Measurements from ENCODE around the gene ASPA. TPM values are rescaled to one million over a fixed set of nuclear protein-coding genes. Genes with fewer than 3 reads are reported as not detected.

Gene ASPA
- total RNA-seq, 6 experiments from 2014 or later, result not detected

DNA sequence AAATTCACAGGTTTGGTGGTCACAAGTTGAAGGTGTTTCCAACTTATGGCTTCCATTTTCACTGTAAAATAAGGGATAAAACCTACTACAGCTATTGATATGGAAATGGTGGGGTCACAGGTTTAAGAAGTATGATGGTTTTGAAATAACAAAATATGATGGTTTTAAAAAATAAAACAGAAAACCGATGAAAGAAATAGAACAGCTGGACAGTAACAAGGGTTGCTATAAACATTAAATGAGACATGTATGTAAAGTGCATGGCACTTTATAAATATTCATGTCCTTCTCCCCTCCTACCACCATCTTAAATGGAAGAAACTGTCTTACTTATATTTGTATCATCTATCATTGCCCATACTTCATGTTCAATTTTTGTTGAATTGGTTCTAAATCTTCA lies 31.3 kb downstream of the ASPA start:
- Mint-ChIP-seq H3K4me3 (no peak overlapping the region), H3K27me3 (ENCODE audit: insufficient read depth) (peaks cover 12% of the 10 kb centered on the region), H3K36me3 (ENCODE audit: low read depth) (no peaks in the 10 kb centered on the region), H3K9me3 (no peaks in the 10 kb centered on the region; the same call in 1 of the 2 replicates), H3K4me1 (ENCODE audit: low read depth) (peaks cover under 1% of the 10 kb centered on the region; the same call in 1 of the 2 replicates), H3K27ac (no peak overlapping the region)
- TF ChIP-seq, protein P1, sequence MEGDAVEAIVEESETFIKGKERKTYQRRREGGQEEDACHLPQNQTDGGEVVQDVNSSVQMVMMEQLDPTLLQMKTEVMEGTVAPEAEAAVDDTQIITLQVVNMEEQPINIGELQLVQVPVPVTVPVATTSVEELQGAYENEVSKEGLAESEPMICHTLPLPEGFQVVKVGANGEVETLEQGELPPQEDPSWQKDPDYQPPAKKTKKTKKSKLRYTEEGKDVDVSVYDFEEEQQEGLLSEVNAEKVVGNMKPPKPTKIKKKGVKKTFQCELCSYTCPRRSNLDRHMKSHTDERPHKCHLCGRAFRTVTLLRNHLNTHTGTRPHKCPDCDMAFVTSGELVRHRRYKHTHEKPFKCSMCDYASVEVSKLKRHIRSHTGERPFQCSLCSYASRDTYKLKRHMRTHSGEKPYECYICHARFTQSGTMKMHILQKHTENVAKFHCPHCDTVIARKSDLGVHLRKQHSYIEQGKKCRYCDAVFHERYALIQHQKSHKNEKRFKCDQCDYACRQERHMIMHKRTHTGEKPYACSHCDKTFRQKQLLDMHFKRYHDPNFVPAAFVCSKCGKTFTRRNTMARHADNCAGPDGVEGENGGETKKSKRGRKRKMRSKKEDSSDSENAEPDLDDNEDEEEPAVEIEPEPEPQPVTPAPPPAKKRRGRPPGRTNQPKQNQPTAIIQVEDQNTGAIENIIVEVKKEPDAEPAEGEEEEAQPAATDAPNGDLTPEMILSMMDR (IDR thresholded peaks at IDR 0.05), result no peak
- DNase-seq, result no peak

DNA sequence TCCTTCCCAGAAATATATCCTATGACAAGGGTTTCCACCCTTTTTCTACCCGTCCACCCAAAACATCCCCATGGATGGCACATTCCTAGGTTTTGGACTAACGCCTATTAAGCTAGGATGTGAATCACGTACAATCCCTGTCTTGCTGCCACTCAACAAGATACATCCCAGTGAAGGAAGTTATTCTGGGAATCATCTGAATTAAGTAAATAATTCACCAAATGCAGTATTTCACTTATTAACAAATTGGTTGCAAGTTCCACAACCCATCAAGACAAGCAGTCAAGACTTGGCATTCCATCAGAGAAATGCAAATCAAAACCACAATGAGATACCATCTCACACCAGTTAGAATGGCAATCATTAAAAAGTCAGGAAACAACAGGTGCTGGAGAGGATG lies 32.1 kb downstream of the ASPA start:
- DNase-seq, result no peak
- Mint-ChIP-seq H3K36me3 (ENCODE audit: low read depth) (no peaks in the 10 kb centered on the region), H3K27ac (no peak overlapping the region), H3K27me3 (ENCODE audit: insufficient read depth) (peaks cover 12% of the 10 kb centered on the region), H3K9me3 (no peaks in the 10 kb centered on the region; the same call in 1 of the 2 replicates), H3K4me1 (ENCODE audit: low read depth) (peaks cover 9% of the 10 kb centered on the region), H3K4me3 (no peak overlapping the region)
- TF ChIP-seq, protein P1 (IDR thresholded peaks at IDR 0.05), result no peak

DNA sequence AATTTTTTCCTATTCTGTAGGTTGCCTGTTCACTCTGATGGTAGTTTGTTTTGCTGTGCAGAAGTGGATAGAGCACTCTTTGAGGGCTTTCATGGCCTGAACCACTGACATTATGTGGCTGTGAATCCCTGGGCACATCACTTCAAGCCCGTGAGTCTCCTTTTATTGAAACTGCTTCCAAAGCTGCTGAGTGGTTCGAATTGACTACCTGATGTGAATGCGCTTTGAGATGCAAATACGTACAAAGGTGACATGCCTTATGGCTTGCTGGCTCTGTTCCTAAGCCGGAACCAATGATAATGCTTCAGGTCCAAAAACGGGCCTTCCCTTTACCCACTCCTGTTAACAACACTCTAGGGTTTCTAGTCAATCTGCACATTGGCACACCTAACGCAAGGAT lies 34.3 kb downstream of the ASPA start:
- no peak for DNase-seq
- TF ChIP-seq, protein P1 (IDR thresholded peaks at IDR 0.05), result no peak
- H3K27me3 Mint-ChIP-seq (ENCODE audit: insufficient read depth), result peaks cover 14% of the 10 kb centered on the region
- H3K9me3 Mint-ChIP-seq, result no peaks in the 10 kb centered on the region; the same call in 1 of the 2 replicates
- H3K4me3 Mint-ChIP-seq, result no peak overlapping the region
- peaks cover 13% of the 10 kb centered on the region for H3K4me1 Mint-ChIP-seq (ENCODE audit: low read depth)
- no peak overlapping the region for H3K27ac Mint-ChIP-seq
- no peaks in the 10 kb centered on the region for H3K36me3 Mint-ChIP-seq (ENCODE audit: low read depth)

DNA sequence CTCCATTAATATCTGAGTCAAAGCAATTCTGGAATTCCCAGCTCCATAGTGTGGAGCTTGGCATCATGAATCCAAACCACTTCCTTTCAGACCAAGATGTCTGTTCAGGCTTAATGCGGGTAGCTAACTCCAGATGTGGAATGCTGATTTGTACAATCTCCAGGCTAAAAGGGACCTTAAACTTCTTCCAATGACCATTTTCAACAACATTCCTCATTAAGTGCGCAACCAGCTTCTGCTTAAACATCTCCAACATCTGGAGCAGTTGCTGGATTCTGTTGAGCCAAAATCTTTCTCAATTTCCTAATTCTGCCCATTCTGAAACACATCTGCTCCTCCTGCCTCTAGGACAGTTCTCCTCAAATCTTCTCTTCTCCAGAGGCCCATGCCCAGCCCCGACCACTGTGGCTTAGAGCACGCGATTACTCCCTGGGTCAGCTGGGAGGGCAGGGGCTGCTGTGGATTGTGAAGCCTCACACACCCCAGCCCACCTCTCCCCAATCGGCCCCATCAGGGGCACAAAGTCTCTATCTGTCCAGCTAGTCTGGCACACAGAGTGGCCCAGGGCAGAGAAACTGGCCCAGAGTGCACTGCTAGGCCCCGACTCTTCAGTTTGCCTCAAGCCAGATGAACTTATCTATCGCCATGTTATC lies 36.2 kb downstream of the ASPA start:
- Mint-ChIP-seq H3K4me1 (ENCODE audit: low read depth) (peaks cover 13% of the 10 kb centered on the region), H3K27ac (no peak overlapping the region), H3K27me3 (ENCODE audit: insufficient read depth) (peaks cover 11% of the 10 kb centered on the region), H3K9me3 (no peaks in the 10 kb centered on the region; the same call in 1 of the 2 replicates), H3K36me3 (ENCODE audit: low read depth) (no peaks in the 10 kb centered on the region), H3K4me3 (no peak overlapping the region)
- TF ChIP-seq, protein P1 (IDR thresholded peaks at IDR 0.05), result no peak
- DNase-seq, result no peak

DNA sequence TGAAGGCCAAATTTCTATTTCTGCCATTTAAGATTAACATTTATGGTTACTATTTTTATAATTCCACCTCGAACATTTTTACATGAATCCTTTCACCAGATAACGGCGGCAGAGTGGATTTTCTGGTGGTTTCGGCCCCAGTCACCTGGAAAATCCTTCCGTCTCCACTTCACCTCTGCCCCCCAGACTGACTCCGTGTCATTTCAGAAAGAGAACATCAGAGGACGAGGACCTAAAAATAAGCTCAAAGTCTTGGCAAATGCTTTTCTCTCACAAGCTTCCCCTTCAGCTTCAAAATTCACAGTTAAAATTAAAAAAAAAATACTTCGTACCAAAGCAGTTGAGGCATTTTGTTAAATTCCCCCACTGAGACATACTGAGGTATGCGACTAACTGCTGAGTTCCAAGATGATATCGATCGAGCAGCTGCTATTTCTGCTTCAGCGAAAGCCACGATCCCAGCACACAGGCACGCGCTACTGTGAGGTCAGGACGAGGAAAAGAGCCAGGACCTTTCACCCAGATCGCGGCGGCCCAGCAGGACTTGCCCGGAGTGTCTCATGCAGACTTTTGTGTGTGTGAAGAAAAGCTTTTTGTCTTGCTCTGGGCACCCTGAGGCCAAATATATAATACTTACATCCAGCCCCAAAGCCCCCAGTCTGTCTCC lies 36.8 kb downstream of the ASPA start:
- TF ChIP-seq, protein P1 (IDR thresholded peaks at IDR 0.05), result no peak
- Mint-ChIP-seq H3K4me1 (ENCODE audit: low read depth) (peaks cover 13% of the 10 kb centered on the region), H3K27ac (no peak overlapping the region), H3K9me3 (no peaks in the 10 kb centered on the region; the same call in 1 of the 2 replicates), H3K36me3 (ENCODE audit: low read depth) (no peaks in the 10 kb centered on the region), H3K27me3 (ENCODE audit: insufficient read depth) (peaks cover 11% of the 10 kb centered on the region), H3K4me3 (0 out of 2 replicates have a peak overlapping the region, but pooled peaks have one; percentile 13)
- peak; percentile 8 for DNase-seq

Data from HFFc6 (cell line).